ENCODE results near the gene UHRF2. TPM values are rescaled to one million over a fixed set of nuclear protein-coding genes. Genes with fewer than 3 reads are reported as not detected.

UHRF2 gene
- total and polyA plus RNA-seq, 7 experiments from 2014 or later = 11.4 to 117 (median 95.2) TPM

- Histone ChIP-seq H3K4me1 (ENCODE audit: control insufficient read depth in 2 of 2, insufficient read depth in 2 of 2, low read length in 2 of 2) (peaks cover 15 to 45% of the 10 kb centered on the region in 2 donors), H3K36me3 (ENCODE audit: control insufficient read depth in 2 of 3, insufficient read depth in 3 of 3, low read length in 3 of 3) (peaks cover 0 to 11% (median 0%) of the 10 kb centered on the region in 3 experiments), H3K27me3 (ENCODE audit: control insufficient read depth in 2 of 2, insufficient read depth in 2 of 2, low read length in 2 of 2) (no peaks in the 10 kb centered on the region), H3K9me3 (ENCODE audit: control insufficient read depth in 2 of 3, low read length in 3 of 3) (no peaks in the 10 kb centered on the region), H3K27ac (ENCODE audit: low read depth, low read length) (no peak overlapping the region), H3K4me3 (ENCODE audit: low read length) (no peak overlapping the region)
- intact Hi-C loops (cut with micrococcal nuclease) = loop anchor here in 1 of 2 donors (1.0 kb wide), 1 partner anchor 17 kb away; no protein-coding TSS in a partner anchor
- DNase-seq (no peak), ATAC-seq (no peak)
- Mint-ChIP-seq H3K27ac (peak overlapping the region in 5 of 9 donors; percentile 33 to 75 (median 47)), H3K4me3 (peak overlapping the region in 9 of 10 donors; percentile 5 to 62 (median 28)), H3K36me3 (peaks cover 0 to 35% (median 19%) of the 10 kb centered on the region in 5 donors), H3K4me1 (peaks cover 49 to 84% (median 63%) of the 10 kb centered on the region in 7 donors), H3K27me3 (no peaks in the 10 kb centered on the region), H3K9me3 (no peaks in the 10 kb centered on the region)
- ChIA-PET POLR2A (interaction anchor here (3.5 to 3.6 kb wide), 2 partner anchors 17 to 18 kb away, joined by 16 to 17 read pairs; partner anchors contain the start of gene UHRF2), CTCF (interaction anchor here (1.6 kb wide), 1 partner anchor 16 kb away, joined by 6 read pairs; no protein-coding TSS in a partner anchor)
Observed at GRCh38 chr9:6431038-6431437, 18.0 kb downstream of the UHRF2 start.

GRCh38 chr9:6433410-6433809 is 20.4 kb downstream of the UHRF2 start:
- CTCF ChIA-PET = no interaction called here
- H3K9me3 ChIP-seq (ENCODE audit: control insufficient read depth in 2 of 3, low read length in 3 of 3) = no peaks in the 10 kb centered on the region
- peak; percentile 30 for ATAC-seq
- H3K4me3 Mint-ChIP-seq = peak overlapping the region in 2 of 10 donors; percentile 28 to 34
- H3K4me1 Mint-ChIP-seq = peaks cover 48 to 84% (median 65%) of the 10 kb centered on the region in 7 donors
- DNase-seq = no peak
- H3K27me3 ChIP-seq (ENCODE audit: control insufficient read depth in 2 of 2, insufficient read depth in 2 of 2, low read length in 2 of 2) = no peaks in the 10 kb centered on the region
- POLR2A ChIA-PET = interaction anchor here (3.5 kb wide), 1 partner anchor 21 kb away, joined by 17 read pairs; the partner anchor contains the start of gene UHRF2
- intact Hi-C loops (cut with micrococcal nuclease) = no loop called here
- H3K36me3 Mint-ChIP-seq = peaks cover 0 to 38% (median 22%) of the 10 kb centered on the region in 5 donors
- peak overlapping the region in 2 of 9 donors; percentile 3 to 5 for H3K27ac Mint-ChIP-seq
- H3K9me3 Mint-ChIP-seq = no peaks in the 10 kb centered on the region
- H3K4me3 ChIP-seq (ENCODE audit: low read length) = no peak overlapping the region
- peaks cover 0 to 11% (median 0%) of the 10 kb centered on the region in 3 experiments for H3K36me3 ChIP-seq (ENCODE audit: control insufficient read depth in 2 of 3, insufficient read depth in 3 of 3, low read length in 3 of 3)
- H3K27me3 Mint-ChIP-seq = no peaks in the 10 kb centered on the region
- no peak overlapping the region for H3K27ac ChIP-seq (ENCODE audit: low read depth, low read length)
- H3K4me1 ChIP-seq (ENCODE audit: control insufficient read depth in 2 of 2, insufficient read depth in 2 of 2, low read length in 2 of 2) = peaks cover 24 to 50% of the 10 kb centered on the region in 2 donors

DNA sequence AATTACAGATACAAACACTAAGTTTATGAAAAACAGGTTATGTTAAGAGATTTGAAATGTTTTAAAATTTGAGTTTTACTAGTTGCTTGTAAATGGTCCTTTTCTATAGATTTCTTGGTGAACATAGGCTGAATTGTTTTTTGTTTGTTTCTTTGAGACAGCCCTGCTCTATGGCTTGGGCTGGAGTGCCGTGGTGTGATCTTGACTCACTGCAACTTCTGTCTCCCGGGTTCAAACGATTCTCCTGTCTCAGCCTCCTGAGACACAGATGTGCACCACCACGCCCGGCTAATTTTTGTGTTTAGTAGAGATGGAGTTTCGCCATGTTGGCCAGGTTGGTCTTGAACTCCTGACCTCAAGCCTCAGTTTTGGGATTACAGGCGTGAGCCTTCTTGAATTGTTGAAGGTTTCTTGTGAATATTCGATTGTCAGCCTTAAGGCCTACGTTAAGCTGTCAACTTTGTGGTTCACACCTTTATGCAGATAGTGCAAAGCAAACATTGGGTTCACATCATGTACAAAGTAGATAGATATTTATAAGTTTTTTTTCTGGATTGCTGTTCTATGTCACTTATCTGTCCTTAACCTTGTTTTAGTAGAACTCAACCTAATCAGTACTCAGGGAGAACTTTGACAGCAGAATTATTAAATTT is 26.2 kb downstream of the UHRF2 start:
- H3K36me3 Mint-ChIP-seq = peaks cover 0 to 37% (median 17%) of the 10 kb centered on the region in 5 donors
- H3K27ac ChIP-seq (ENCODE audit: low read depth, low read length) = no peak overlapping the region
- H3K4me1 ChIP-seq (ENCODE audit: control insufficient read depth in 2 of 2, insufficient read depth in 2 of 2, low read length in 2 of 2) = peaks cover 21 to 32% of the 10 kb centered on the region in 2 donors
- DNase-seq (no peak), ATAC-seq (peak; percentile 61)
- H3K27ac Mint-ChIP-seq = peak overlapping the region in 2 of 9 donors; percentile 17 to 36
- no peaks in the 10 kb centered on the region for H3K27me3 ChIP-seq (ENCODE audit: control insufficient read depth in 2 of 2, insufficient read depth in 2 of 2, low read length in 2 of 2)
- H3K4me1 Mint-ChIP-seq = peaks cover 27 to 86% (median 77%) of the 10 kb centered on the region in 7 donors
- ChIA-PET POLR2A (no interaction called here), CTCF (no interaction called here)
- no peaks in the 10 kb centered on the region for H3K9me3 ChIP-seq (ENCODE audit: control insufficient read depth in 2 of 3, low read length in 3 of 3)
- H3K4me3 Mint-ChIP-seq = peak overlapping the region in 4 of 10 donors; percentile 10 to 42 (median 12)
- no peaks in the 10 kb centered on the region for H3K27me3 Mint-ChIP-seq
- no peak overlapping the region for H3K4me3 ChIP-seq (ENCODE audit: low read length)
- intact Hi-C loops (cut with micrococcal nuclease) = loop anchor here in 1 of 2 donors (1.0 to 2.0 kb wide), 2 partner anchors 10 to 14 kb away; no protein-coding TSS in a partner anchor
- H3K36me3 ChIP-seq (ENCODE audit: control insufficient read depth in 2 of 3, insufficient read depth in 3 of 3, low read length in 3 of 3) = peaks cover 0 to 9% (median 0%) of the 10 kb centered on the region in 3 experiments
- peaks cover 0 to 2% (median 0%) of the 10 kb centered on the region in 11 donors for H3K9me3 Mint-ChIP-seq

DNA sequence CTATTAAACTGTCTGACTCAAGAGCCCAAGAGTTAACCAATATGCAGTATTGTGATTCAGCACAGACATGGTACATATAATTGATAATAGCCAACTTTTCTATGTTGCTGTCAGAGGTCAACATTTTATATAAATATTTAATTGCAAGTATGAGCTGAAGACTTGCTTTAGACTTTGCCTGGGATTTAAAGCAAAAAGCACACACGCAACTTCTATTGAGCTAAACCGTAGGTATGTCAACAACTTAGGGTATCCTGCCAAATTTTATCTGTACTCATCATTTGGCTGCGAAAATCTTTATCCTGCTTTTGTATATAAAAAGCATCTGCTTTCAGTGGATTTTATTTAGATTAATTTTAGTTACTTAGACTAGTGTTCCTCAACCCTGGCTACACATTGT is 27.4 kb downstream of the UHRF2 start:
- Histone ChIP-seq H3K4me1 (ENCODE audit: control insufficient read depth in 2 of 2, insufficient read depth in 2 of 2, low read length in 2 of 2) (peaks cover 21 to 32% of the 10 kb centered on the region in 2 donors), H3K27me3 (ENCODE audit: control insufficient read depth in 2 of 2, insufficient read depth in 2 of 2, low read length in 2 of 2) (no peaks in the 10 kb centered on the region), H3K36me3 (ENCODE audit: control insufficient read depth in 2 of 3, insufficient read depth in 3 of 3, low read length in 3 of 3) (no peaks in the 10 kb centered on the region), H3K27ac (ENCODE audit: low read depth, low read length) (no peak overlapping the region), H3K4me3 (ENCODE audit: low read length) (no peak overlapping the region), H3K9me3 (ENCODE audit: control insufficient read depth in 2 of 3, low read length in 3 of 3) (no peaks in the 10 kb centered on the region)
- intact Hi-C loops (cut with micrococcal nuclease) = loop anchor here in 1 of 2 donors (1.0 kb wide), 1 partner anchor 8 kb away; no protein-coding TSS in a partner anchor
- Mint-ChIP-seq H3K27ac (no peak overlapping the region), H3K4me1 (peaks cover 28 to 83% (median 79%) of the 10 kb centered on the region in 7 donors), H3K9me3 (peaks cover 0 to 2% (median 0%) of the 10 kb centered on the region in 11 donors), H3K27me3 (no peaks in the 10 kb centered on the region), H3K4me3 (peak overlapping the region in 2 of 10 donors; percentile 12 to 42), H3K36me3 (peaks cover 0 to 35% (median 17%) of the 10 kb centered on the region in 5 donors)
- ChIA-PET CTCF (no interaction called here), POLR2A (no interaction called here)
- DNase-seq (no peak), ATAC-seq (no peak)

GRCh38 chr9:6441269-6441668 is 28.3 kb downstream of the UHRF2 start:
- Mint-ChIP-seq H3K36me3 (peaks cover 0 to 29% (median 16%) of the 10 kb centered on the region in 5 donors), H3K4me1 (peaks cover 30 to 83% (median 81%) of the 10 kb centered on the region in 7 donors), H3K27me3 (no peaks in the 10 kb centered on the region), H3K9me3 (peaks cover 0 to 2% (median 0%) of the 10 kb centered on the region in 11 donors), H3K27ac (no peak overlapping the region), H3K4me3 (peak overlapping the region in 2 of 10 donors; percentile 18 to 42)
- H3K4me3 ChIP-seq (ENCODE audit: low read length) = no peak overlapping the region
- intact Hi-C loops (cut with micrococcal nuclease) = no loop called here
- peaks cover 21 to 30% of the 10 kb centered on the region in 2 donors for H3K4me1 ChIP-seq (ENCODE audit: control insufficient read depth in 2 of 2, insufficient read depth in 2 of 2, low read length in 2 of 2)
- DNase-seq = no peak
- H3K36me3 ChIP-seq (ENCODE audit: control insufficient read depth in 2 of 3, insufficient read depth in 3 of 3, low read length in 3 of 3) = no peaks in the 10 kb centered on the region
- ChIA-PET POLR2A (interaction anchor here (0.9 kb wide), 1 partner anchor 28 kb away, joined by 3 read pairs; the partner anchor contains the start of gene UHRF2), CTCF (no interaction called here)
- no peaks in the 10 kb centered on the region for H3K27me3 ChIP-seq (ENCODE audit: control insufficient read depth in 2 of 2, insufficient read depth in 2 of 2, low read length in 2 of 2)
- no peaks in the 10 kb centered on the region for H3K9me3 ChIP-seq (ENCODE audit: control insufficient read depth in 2 of 3, low read length in 3 of 3)
- no peak for ATAC-seq
- H3K27ac ChIP-seq (ENCODE audit: low read depth, low read length) = no peak overlapping the region

- peaks cover 0 to 2% (median 0%) of the 10 kb centered on the region in 11 donors for H3K9me3 Mint-ChIP-seq
- no peaks in the 10 kb centered on the region for H3K27me3 ChIP-seq (ENCODE audit: control insufficient read depth in 2 of 2, insufficient read depth in 2 of 2, low read length in 2 of 2)
- H3K9me3 ChIP-seq (ENCODE audit: control insufficient read depth in 2 of 3, low read length in 3 of 3) = no peaks in the 10 kb centered on the region
- peaks cover 11 to 29% of the 10 kb centered on the region in 2 donors for H3K4me1 ChIP-seq (ENCODE audit: control insufficient read depth in 2 of 2, insufficient read depth in 2 of 2, low read length in 2 of 2)
- peak overlapping the region in 2 of 10 donors; percentile 12 to 25 for H3K4me3 Mint-ChIP-seq
- H3K36me3 ChIP-seq (ENCODE audit: control insufficient read depth in 2 of 3, insufficient read depth in 3 of 3, low read length in 3 of 3) = no peaks in the 10 kb centered on the region
- intact Hi-C loops (cut with micrococcal nuclease) = loop anchor here in 1 of 2 donors (2.0 kb wide), 1 partner anchor 13 kb away; no protein-coding TSS in a partner anchor
- H3K27ac Mint-ChIP-seq = peak overlapping the region in 3 of 9 donors; percentile 6 to 44 (median 34)
- ChIA-PET POLR2A (interaction anchor here (0.9 kb wide), 1 partner anchor 30 kb away, joined by 3 read pairs; the partner anchor contains the start of gene UHRF2), CTCF (no interaction called here)
- DNase-seq (no peak), ATAC-seq (no peak)
- H3K4me3 ChIP-seq (ENCODE audit: low read length) = no peak overlapping the region
- no peaks in the 10 kb centered on the region for H3K27me3 Mint-ChIP-seq
- H3K27ac ChIP-seq (ENCODE audit: low read depth, low read length) = no peak overlapping the region
- H3K36me3 Mint-ChIP-seq = peaks cover 0 to 32% (median 11%) of the 10 kb centered on the region in 5 donors
- peaks cover 37 to 86% (median 82%) of the 10 kb centered on the region in 7 donors for H3K4me1 Mint-ChIP-seq
Observed at GRCh38 chr9:6443661-6444060, 30.7 kb downstream of the UHRF2 start.

Measured in naive thymus-derived CD4-positive, alpha-beta T cell (primary cell).